OCI-LY1 (cell line): ENCODE data around the gene TSPAN1.

Source experiments
- H2AFZ ChIP-seq: fragments of 200-600 bp; sonication (generic), shearing (Covaris generic); 2 replicates; pipeline ENCODE4 v1.6.0; 2014; ENCODE audit warnings: antibody characterized with exemption, mild to moderate bottlenecking, low read length
- H3F3A ChIP-seq: fragments of 200-600 bp; sonication (generic), shearing (Covaris generic); 2 replicates; pipeline ENCODE4 v1.6.0; 2014; ENCODE audit warnings: mild to moderate bottlenecking, antibody characterized with exemption, low read length, moderate library complexity; ENCODE audit not compliant: insufficient read depth
- H3K27ac ChIP-seq: fragments of 200-600 bp; sonication (generic); 2 replicates; pipeline ENCODE4 v1.5.1; 2014; ENCODE audit warnings: low read length, mixed run types, mild to moderate bottlenecking, low read depth; ENCODE audit not compliant: poor library complexity, severe bottlenecking
- H3K27me3 ChIP-seq: fragments of 200-600 bp; sonication (generic); 2 replicates; pipeline ENCODE4 v1.6.0; 2014; ENCODE audit warnings: antibody characterized with exemption, mild to moderate bottlenecking, low read length, moderate library complexity; ENCODE audit not compliant: insufficient read depth
- H3K36me3 ChIP-seq: fragments of 200-600 bp; sonication (generic); 2 replicates; pipeline ENCODE4 v1.6.1; 2014; ENCODE audit warnings: mild to moderate bottlenecking, antibody characterized with exemption, low read length, moderate library complexity, mixed read lengths; ENCODE audit not compliant: insufficient read depth
- H3K4me1 ChIP-seq: fragments of 200-600 bp; sonication (generic); 2 replicates; pipeline ENCODE4 v1.5.1; 2014; ENCODE audit warnings: mild to moderate bottlenecking, low read length, moderate library complexity; ENCODE audit not compliant: insufficient read depth, severe bottlenecking
- H3K4me2 ChIP-seq: fragments of 200-600 bp; sonication (generic), shearing (Covaris generic); 2 replicates; pipeline ENCODE4 v1.6.1; 2014; ENCODE audit warnings: low read length
- H3K4me3 ChIP-seq: fragments of 200-600 bp; sonication (generic); 2 replicates; pipeline ENCODE4 v1.5.1; 2014; ENCODE audit warnings: low read length, low read depth, mild to moderate bottlenecking, mixed read lengths; ENCODE audit not compliant: poor library complexity, severe bottlenecking
- H3K79me2 ChIP-seq: fragments of 200-600 bp; shearing (Covaris generic); 2 replicates; pipeline ENCODE4 v1.6.1; 2016; ENCODE audit warnings: mixed run types, low read length, mixed read lengths; ENCODE audit not compliant: insufficient read depth
- H3K9ac ChIP-seq: fragments of 200-600 bp; sonication (generic), shearing (Covaris generic); 2 replicates; pipeline ENCODE4 v1.6.1; 2014; ENCODE audit warnings: mild to moderate bottlenecking, low read length, mixed read lengths
- H3K9me2 ChIP-seq: fragments of 200-600 bp; sonication (generic), shearing (Covaris generic); 2 replicates; pipeline ENCODE4 v1.6.1; 2014; ENCODE audit warnings: low read depth, mild to moderate bottlenecking, low read length, mixed read lengths
- H3K9me3 ChIP-seq: fragments of 200-600 bp; shearing (Covaris generic); 2 replicates; pipeline ENCODE4 v1.6.1; 2014; ENCODE audit warnings: low read length, mixed read lengths
- H4K20me1 ChIP-seq: fragments of 200-600 bp; sonication (generic), shearing (Covaris generic); 2 replicates; pipeline ENCODE4 v1.6.0; 2016; ENCODE audit warnings: mild to moderate bottlenecking, low read length; ENCODE audit not compliant: insufficient read depth
- CTCF ChIP-seq: fragments of 200-600 bp; sonication (generic), shearing (Covaris generic); IDR thresholded peaks from 2 replicates; pipeline ENCODE4 v1.5.1; 2017; ENCODE audit warnings: mild to moderate bottlenecking, antibody characterized with exemption, low read length, moderate library complexity, mixed read lengths
- EZH2 ChIP-seq: fragments of 200-600 bp; sonication (generic), shearing (Covaris generic); IDR thresholded peaks from 2 replicates; pipeline ENCODE4 v1.8.0; 2017; ENCODE audit warnings: borderline replicate concordance, mixed run types, mild to moderate bottlenecking, antibody characterized with exemption, low read length, moderate library complexity, mixed read lengths

Gene TSPAN1

GRCh38 chr1:46210561-46210960 is 35.7 kb downstream of the TSPAN1 start:
- no peak overlapping the region for H2AFZ ChIP-seq
- H3K9me3 ChIP-seq: no peaks in the 10 kb centered on the region

GRCh38 chr1:46211051-46211450 is 36.2 kb downstream of the TSPAN1 start:
- no peak for TF ChIP-seq CTCF
- TF ChIP-seq EZH2: no peak
- H3K9me2 ChIP-seq: no peaks in the 10 kb centered on the region
- no peaks in the 10 kb centered on the region for H3K36me3 ChIP-seq
- no peak overlapping the region for H3K4me2 ChIP-seq
- H3K9ac ChIP-seq: no peak overlapping the region
- H2AFZ ChIP-seq: no peak overlapping the region
- no peak overlapping the region for H3K27ac ChIP-seq
- no peaks in the 10 kb centered on the region for H3K27me3 ChIP-seq
- no peak overlapping the region for H3K4me3 ChIP-seq
- H3K4me1 ChIP-seq: no peaks in the 10 kb centered on the region
- no peaks in the 10 kb centered on the region for H3K9me3 ChIP-seq
- H4K20me1 ChIP-seq: no peaks in the 10 kb centered on the region
- no peaks in the 10 kb centered on the region for H3F3A ChIP-seq
- H3K79me2 ChIP-seq: no peaks in the 10 kb centered on the region

More at GRCh38 chr1:46210561-46210960, 35.7 kb downstream of the TSPAN1 start:
- no peaks in the 10 kb centered on the region for H3K9me2 ChIP-seq
- no peaks in the 10 kb centered on the region for H3K36me3 ChIP-seq
- H3K79me2 ChIP-seq: no peaks in the 10 kb centered on the region
- H3K4me3 ChIP-seq: no peak overlapping the region
- H3K27ac ChIP-seq: no peak overlapping the region
- H4K20me1 ChIP-seq: no peaks in the 10 kb centered on the region
- no peaks in the 10 kb centered on the region for H3F3A ChIP-seq
- H3K27me3 ChIP-seq: no peaks in the 10 kb centered on the region
- H3K4me2 ChIP-seq: no peak overlapping the region
- no peak overlapping the region for H3K9ac ChIP-seq
- H3K4me1 ChIP-seq: no peaks in the 10 kb centered on the region
- TF ChIP-seq CTCF (no peak), EZH2 (no peak)

GRCh38 chr1:46215504-46215903 is 40.6 kb downstream of the TSPAN1 start:
- Histone ChIP-seq H2AFZ (no peak overlapping the region), H3K27me3 (no peaks in the 10 kb centered on the region), H3K4me1 (no peaks in the 10 kb centered on the region), H3K27ac (no peak overlapping the region), H3K9me3 (no peaks in the 10 kb centered on the region), H4K20me1 (no peaks in the 10 kb centered on the region), H3K4me3 (no peak overlapping the region), H3F3A (no peaks in the 10 kb centered on the region), H3K4me2 (no peak overlapping the region), H3K79me2 (no peaks in the 10 kb centered on the region), H3K36me3 (no peaks in the 10 kb centered on the region), H3K9ac (no peak overlapping the region), H3K9me2 (no peaks in the 10 kb centered on the region)
- TF ChIP-seq CTCF: no peak
